GM19324 (cell line): Measurements from ENCODE around the gene GBP2.
A peak's percentile ranks its signal among the peaks of the same experiment; 100 is the strongest.

Source experiments
- ATAC-seq: cut with Tn5 transposase; IDR thresholded peaks from one replicate; pipeline ENCODE4 v1.9.1; 2021; ENCODE audit warnings: mild to moderate bottlenecking, moderate library complexity; ENCODE audit not compliant: unreplicated experiment, low FRiP score

The GBP2 gene

GRCh38 chr1:89065079-89065868, 60.6 kb downstream of the GBP2 start, which contains the start of gene GBP1:
Gene GBP1, minus strand, starts transcription at chr1:89065208. Its CDS starts 1,974 bp downstream, at chr1:89063234.
- ATAC-seq: peak; percentile 52

- peak; percentile 50 for ATAC-seq
Observed at GRCh38 chr1:89064632-89065031, 61.3 kb downstream of the GBP2 start.

- ATAC-seq: no peak
Observed at GRCh38 chr1:89063094-89063493, 62.8 kb downstream of the GBP2 start.

- ATAC-seq: no peak
Observed at GRCh38 chr1:89060091-89060490, 65.8 kb downstream of the GBP2 start.
